ENCODE measurements around the gene KRT72.

The KRT72 gene

GRCh38 chr12:52561880-52562449 lies 39.3 kb downstream of the KRT72 start:
- H2AFZ ChIP-seq (ENCODE audit: low read depth, low read length), result no peak overlapping the region
- H3K4me3 ChIP-seq (ENCODE audit: low read length), result no peak overlapping the region
- no peak for TF ChIP-seq EZH2phosphoT487 (IDR thresholded peaks at IDR 0.05; ENCODE audit: low read depth)
- TF ChIP-seq CTCF (IDR thresholded peaks at IDR 0.05; ENCODE audit: low read depth, low read length), result peak; percentile 39; the same call in 1 of the 2 replicates
- H4K20me1 ChIP-seq (ENCODE audit: insufficient read depth, low read length), result no peaks in the 10 kb centered on the region
- no peak overlapping the region for H3K27ac ChIP-seq (ENCODE audit: low read length)
- H3K9me3 ChIP-seq (ENCODE audit: insufficient read depth, low read length), result no peaks in the 10 kb centered on the region
- no peaks in the 10 kb centered on the region for H3K4me1 ChIP-seq (ENCODE audit: low read length)
- H3K9ac ChIP-seq (ENCODE audit: low read length), result no peak overlapping the region
- no peaks in the 10 kb centered on the region for H3K79me2 ChIP-seq (ENCODE audit: low read length)
- peaks cover 56% of the 10 kb centered on the region for H3K27me3 ChIP-seq (ENCODE audit: low read depth, low read length)
- H3K36me3 ChIP-seq (replicated peaks; ENCODE audit: low read depth, low read length), result no peaks in the 10 kb centered on the region
- no peak overlapping the region for H3K4me2 ChIP-seq (ENCODE audit: low read length)

- Histone ChIP-seq H3K9ac (ENCODE audit: low read length) (no peak overlapping the region), H3K4me1 (ENCODE audit: low read length) (no peaks in the 10 kb centered on the region), H3K27ac (ENCODE audit: low read length) (no peak overlapping the region), H3K36me3 (replicated peaks; ENCODE audit: low read depth, low read length) (no peaks in the 10 kb centered on the region), H4K20me1 (ENCODE audit: insufficient read depth, low read length) (no peaks in the 10 kb centered on the region), H2AFZ (ENCODE audit: low read depth, low read length) (no peak overlapping the region), H3K4me3 (ENCODE audit: low read length) (no peak overlapping the region), H3K79me2 (ENCODE audit: low read length) (no peaks in the 10 kb centered on the region), H3K4me2 (ENCODE audit: low read length) (no peak overlapping the region), H3K9me3 (ENCODE audit: insufficient read depth, low read length) (no peaks in the 10 kb centered on the region), H3K27me3 (ENCODE audit: low read depth, low read length) (peaks cover 56% of the 10 kb centered on the region)
- TF ChIP-seq EZH2phosphoT487 (IDR thresholded peaks at IDR 0.05; ENCODE audit: low read depth) (no peak), CTCF (IDR thresholded peaks at IDR 0.05; ENCODE audit: low read depth, low read length) (no peak)
Observed at GRCh38 chr12:52559979-52560378, 41.3 kb downstream of the KRT72 start.

GRCh38 chr12:52558781-52559445 lies 42.4 kb downstream of the KRT72 start:
- no peaks in the 10 kb centered on the region for H3K4me1 ChIP-seq (ENCODE audit: low read length)
- H3K79me2 ChIP-seq (ENCODE audit: low read length), result no peaks in the 10 kb centered on the region
- no peaks in the 10 kb centered on the region for H3K9me3 ChIP-seq (ENCODE audit: insufficient read depth, low read length)
- no peak overlapping the region for H2AFZ ChIP-seq (ENCODE audit: low read depth, low read length)
- H3K27ac ChIP-seq (ENCODE audit: low read length), result no peak overlapping the region
- H3K9ac ChIP-seq (ENCODE audit: low read length), result no peak overlapping the region
- H3K4me2 ChIP-seq (ENCODE audit: low read length), result no peak overlapping the region
- H4K20me1 ChIP-seq (ENCODE audit: insufficient read depth, low read length), result no peaks in the 10 kb centered on the region
- H3K27me3 ChIP-seq (ENCODE audit: low read depth, low read length), result peaks cover 49% of the 10 kb centered on the region
- H3K4me3 ChIP-seq (ENCODE audit: low read length), result no peak overlapping the region
- H3K36me3 ChIP-seq (replicated peaks; ENCODE audit: low read depth, low read length), result no peaks in the 10 kb centered on the region
- no peak for TF ChIP-seq EZH2phosphoT487 (IDR thresholded peaks at IDR 0.05; ENCODE audit: low read depth)
- no peak for TF ChIP-seq CTCF (IDR thresholded peaks at IDR 0.05; ENCODE audit: low read depth, low read length)

GRCh38 chr12:52557476-52557875 lies 43.8 kb downstream of the KRT72 start:
- no peak overlapping the region for H3K9ac ChIP-seq (ENCODE audit: low read length)
- no peaks in the 10 kb centered on the region for H4K20me1 ChIP-seq (ENCODE audit: insufficient read depth, low read length)
- no peak overlapping the region for H3K27ac ChIP-seq (ENCODE audit: low read length)
- H3K4me1 ChIP-seq (ENCODE audit: low read length), result no peaks in the 10 kb centered on the region
- H2AFZ ChIP-seq (ENCODE audit: low read depth, low read length), result no peak overlapping the region
- H3K4me3 ChIP-seq (ENCODE audit: low read length), result no peak overlapping the region
- no peaks in the 10 kb centered on the region for H3K79me2 ChIP-seq (ENCODE audit: low read length)
- TF ChIP-seq EZH2phosphoT487 (IDR thresholded peaks at IDR 0.05; ENCODE audit: low read depth) (no peak), CTCF (IDR thresholded peaks at IDR 0.05; ENCODE audit: low read depth, low read length) (no peak)
- H3K9me3 ChIP-seq (ENCODE audit: insufficient read depth, low read length), result no peaks in the 10 kb centered on the region
- no peak overlapping the region for H3K4me2 ChIP-seq (ENCODE audit: low read length)
- H3K36me3 ChIP-seq (replicated peaks; ENCODE audit: low read depth, low read length), result no peaks in the 10 kb centered on the region
- peaks cover 39% of the 10 kb centered on the region for H3K27me3 ChIP-seq (ENCODE audit: low read depth, low read length)

Measured in OCI-LY3 (cell line).